Spleen (tissue), 7 donors: ENCODE results near the gene NDUFS8.
"Not testable (repeated sequence)": the region's sequence is repeated elsewhere in the genome, so short reads cannot be mapped to it uniquely, and the experiment has no call there.

ENCODE experiments used
- POLR2A ChIP-seq, 3 donors: fragments of 450-650 bp; IDR thresholded peaks; one replicate each; pipeline ENCODE4 v1.5.1; 2017; ENCODE audit warnings: antibody characterized with exemption in 3 of 3, mild to moderate bottlenecking in 1 of 3
- POLR2AphosphoS5 ChIP-seq, 3 donors: sonication (generic); formaldehyde crosslinking; IDR thresholded peaks; one replicate each; pipeline ENCODE4 v1.5.1; 2017; ENCODE audit warnings: antibody characterized with exemption in 3 of 3
- TF ChIP-seq, protein P1 (sequence below), 11 experiments: fragments of 200-600 bp in 7 of 11; fragments of 450-650 bp in 4 of 11; sonication (generic) in 4 of 11; IDR thresholded peaks in 8 of 11; conservative IDR thresholded peaks in 3 of 11; 1 replicate in 7 of 11; 2 replicates in 4 of 11; pipeline versions ENCODE4 v1.4.0 to v1.8.0; 2016 to 2021; ENCODE audit warnings: antibody characterized with exemption in 11 of 11, inconsistent platforms in 4 of 11, mild to moderate bottlenecking in 1 of 11
- donor health status: DM: no; HTN: no; CAD: no; lungs with moderate emphysema.
- donor health status: DM: no; HTN: no; CAD: no.
- donor health status: DM: no; HTN: no; CAD: no.

- TF ChIP-seq POLR2AphosphoS5 (IDR thresholded peaks at IDR 0.05) = peak; percentile 61 to 77 (median 76)
- not testable (repeated sequence) for TF ChIP-seq POLR2A (IDR thresholded peaks at IDR 0.05)
- TF ChIP-seq, protein P1, sequence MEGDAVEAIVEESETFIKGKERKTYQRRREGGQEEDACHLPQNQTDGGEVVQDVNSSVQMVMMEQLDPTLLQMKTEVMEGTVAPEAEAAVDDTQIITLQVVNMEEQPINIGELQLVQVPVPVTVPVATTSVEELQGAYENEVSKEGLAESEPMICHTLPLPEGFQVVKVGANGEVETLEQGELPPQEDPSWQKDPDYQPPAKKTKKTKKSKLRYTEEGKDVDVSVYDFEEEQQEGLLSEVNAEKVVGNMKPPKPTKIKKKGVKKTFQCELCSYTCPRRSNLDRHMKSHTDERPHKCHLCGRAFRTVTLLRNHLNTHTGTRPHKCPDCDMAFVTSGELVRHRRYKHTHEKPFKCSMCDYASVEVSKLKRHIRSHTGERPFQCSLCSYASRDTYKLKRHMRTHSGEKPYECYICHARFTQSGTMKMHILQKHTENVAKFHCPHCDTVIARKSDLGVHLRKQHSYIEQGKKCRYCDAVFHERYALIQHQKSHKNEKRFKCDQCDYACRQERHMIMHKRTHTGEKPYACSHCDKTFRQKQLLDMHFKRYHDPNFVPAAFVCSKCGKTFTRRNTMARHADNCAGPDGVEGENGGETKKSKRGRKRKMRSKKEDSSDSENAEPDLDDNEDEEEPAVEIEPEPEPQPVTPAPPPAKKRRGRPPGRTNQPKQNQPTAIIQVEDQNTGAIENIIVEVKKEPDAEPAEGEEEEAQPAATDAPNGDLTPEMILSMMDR (IDR thresholded peaks at IDR 0.05 in 8 of 11, conservative IDR thresholded peaks at IDR 0.05 in 3 of 11) = peak; percentile 36 to 85 (median 72)
Measured at GRCh38 chr11:67993821-67994220, 36.7 kb upstream of the NDUFS8 start.
